Measurements from ENCODE around the gene SMAD2. TPM values are rescaled to one million over a fixed set of nuclear protein-coding genes. Genes with fewer than 3 reads are reported as not detected.
"Not testable (repeated sequence)": the region's sequence is repeated elsewhere in the genome, so short reads cannot be mapped to it uniquely, and the experiment has no call there.

Gene SMAD2
- polyA plus RNA-seq, 1 donor: 80.8 TPM

- no peak for DNase-seq
- Histone ChIP-seq H3K4me1 (ENCODE audit: control insufficient read depth, insufficient read depth, low read length) (no peaks in the 10 kb centered on the region), H3K36me3 (ENCODE audit: control insufficient read depth, insufficient read depth, low read length) (peaks cover 30% of the 10 kb centered on the region), H3K9me3 (ENCODE audit: control insufficient read depth, low read depth, low read length) (no peaks in the 10 kb centered on the region), H3K27me3 (ENCODE audit: control insufficient read depth, insufficient read depth, low read length) (no peaks in the 10 kb centered on the region), H3K4me3 (ENCODE audit: low read length) (no peak overlapping the region), H3K27ac (ENCODE audit: low read length) (no peak overlapping the region)
These were observed 82.8 kb downstream of the SMAD2 start for GRCh38 chr18:47847635-47848034.

- no peak overlapping the region for H3K27ac ChIP-seq (ENCODE audit: low read length)
- H3K36me3 ChIP-seq (ENCODE audit: control insufficient read depth, insufficient read depth, low read length): peaks cover 40% of the 10 kb centered on the region
- H3K9me3 ChIP-seq (ENCODE audit: control insufficient read depth, low read depth, low read length): no peaks in the 10 kb centered on the region
- no peak overlapping the region for H3K4me3 ChIP-seq (ENCODE audit: low read length)
- no peak for DNase-seq
- no CpG with 5 or more reads among the region's 2 CpGs for WGBS (ENCODE audit: insufficient coverage, low lambda C conversion rate)
- H3K27me3 ChIP-seq (ENCODE audit: control insufficient read depth, insufficient read depth, low read length): no peaks in the 10 kb centered on the region
- H3K4me1 ChIP-seq (ENCODE audit: control insufficient read depth, insufficient read depth, low read length): no peaks in the 10 kb centered on the region
These were observed 84.0 kb downstream of the SMAD2 start for GRCh38 chr18:47846431-47846830.

- no peak for DNase-seq
- no peaks in the 10 kb centered on the region for H3K27me3 ChIP-seq (ENCODE audit: control insufficient read depth, insufficient read depth, low read length)
- no peak overlapping the region for H3K4me3 ChIP-seq (ENCODE audit: low read length)
- no peaks in the 10 kb centered on the region for H3K4me1 ChIP-seq (ENCODE audit: control insufficient read depth, insufficient read depth, low read length)
- peaks cover 42% of the 10 kb centered on the region for H3K36me3 ChIP-seq (ENCODE audit: control insufficient read depth, insufficient read depth, low read length)
- no peak overlapping the region for H3K27ac ChIP-seq (ENCODE audit: low read length)
- no peaks in the 10 kb centered on the region for H3K9me3 ChIP-seq (ENCODE audit: control insufficient read depth, low read depth, low read length)
- no CpG with 5 or more reads among the region's 5 CpGs for WGBS (ENCODE audit: insufficient coverage, low lambda C conversion rate)
These were observed 85.5 kb downstream of the SMAD2 start for GRCh38 chr18:47844828-47845498.

GRCh38 chr18:47842836-47843235, 87.6 kb downstream of the SMAD2 start:
- DNase-seq: no peak
- H3K27ac ChIP-seq (ENCODE audit: low read length): no peak overlapping the region
- WGBS (ENCODE audit: insufficient coverage, low lambda C conversion rate): 80% methylated on average over 1 of the region's 1 CpG
- no peaks in the 10 kb centered on the region for H3K27me3 ChIP-seq (ENCODE audit: control insufficient read depth, insufficient read depth, low read length)
- no peak overlapping the region for H3K4me3 ChIP-seq (ENCODE audit: low read length)
- no peaks in the 10 kb centered on the region for H3K9me3 ChIP-seq (ENCODE audit: control insufficient read depth, low read depth, low read length)
- peaks cover 45% of the 10 kb centered on the region for H3K36me3 ChIP-seq (ENCODE audit: control insufficient read depth, insufficient read depth, low read length)
- H3K4me1 ChIP-seq (ENCODE audit: control insufficient read depth, insufficient read depth, low read length): no peaks in the 10 kb centered on the region

GRCh38 chr18:47838396-47838795, 92.1 kb downstream of the SMAD2 start:
- 100% methylated on average over 1 of the region's 4 CpGs for WGBS (ENCODE audit: insufficient coverage, low lambda C conversion rate)
- H3K27me3 ChIP-seq (ENCODE audit: control insufficient read depth, insufficient read depth, low read length): no peaks in the 10 kb centered on the region
- no peak overlapping the region for H3K27ac ChIP-seq (ENCODE audit: low read length)
- DNase-seq: no peak
- peaks cover 39% of the 10 kb centered on the region for H3K36me3 ChIP-seq (ENCODE audit: control insufficient read depth, insufficient read depth, low read length)
- no peaks in the 10 kb centered on the region for H3K9me3 ChIP-seq (ENCODE audit: control insufficient read depth, low read depth, low read length)
- H3K4me1 ChIP-seq (ENCODE audit: control insufficient read depth, insufficient read depth, low read length): no peaks in the 10 kb centered on the region
- H3K4me3 ChIP-seq (ENCODE audit: low read length): no peak overlapping the region

GRCh38 chr18:47832348-47832747, 98.1 kb downstream of the SMAD2 start:
- H3K4me3 ChIP-seq (ENCODE audit: low read length): no peak overlapping the region
- no peaks in the 10 kb centered on the region for H3K27me3 ChIP-seq (ENCODE audit: control insufficient read depth, insufficient read depth, low read length)
- no peak for DNase-seq
- WGBS (ENCODE audit: insufficient coverage, low lambda C conversion rate): no CpG with 5 or more reads among the region's 1 CpG
- no peak overlapping the region for H3K27ac ChIP-seq (ENCODE audit: low read length)
- peaks cover 10% of the 10 kb centered on the region for H3K9me3 ChIP-seq (ENCODE audit: control insufficient read depth, low read depth, low read length)
- no peaks in the 10 kb centered on the region for H3K4me1 ChIP-seq (ENCODE audit: control insufficient read depth, insufficient read depth, low read length)
- H3K36me3 ChIP-seq (ENCODE audit: control insufficient read depth, insufficient read depth, low read length): peaks cover 14% of the 10 kb centered on the region

- no peak for DNase-seq
- Histone ChIP-seq H3K27me3 (ENCODE audit: control insufficient read depth, insufficient read depth, low read length) (no peaks in the 10 kb centered on the region), H3K36me3 (ENCODE audit: control insufficient read depth, insufficient read depth, low read length) (peaks cover 14% of the 10 kb centered on the region), H3K4me3 (ENCODE audit: low read length) (no peak overlapping the region), H3K27ac (ENCODE audit: low read length) (no peak overlapping the region), H3K9me3 (ENCODE audit: control insufficient read depth, low read depth, low read length) (peaks cover 10% of the 10 kb centered on the region), H3K4me1 (ENCODE audit: control insufficient read depth, insufficient read depth, low read length) (no peaks in the 10 kb centered on the region)
- no CpG with 5 or more reads among the region's 1 CpG for WGBS (ENCODE audit: insufficient coverage, low lambda C conversion rate)
These were observed 99.1 kb downstream of the SMAD2 start for GRCh38 chr18:47831351-47831750.

- Histone ChIP-seq H3K36me3 (ENCODE audit: control insufficient read depth, insufficient read depth, low read length) (peaks cover 13% of the 10 kb centered on the region), H3K27me3 (ENCODE audit: control insufficient read depth, insufficient read depth, low read length) (no peaks in the 10 kb centered on the region), H3K4me3 (ENCODE audit: low read length) (no peak overlapping the region), H3K4me1 (ENCODE audit: control insufficient read depth, insufficient read depth, low read length) (no peaks in the 10 kb centered on the region), H3K27ac (ENCODE audit: low read length) (no peak overlapping the region), H3K9me3 (ENCODE audit: control insufficient read depth, low read depth, low read length) (peaks cover 10% of the 10 kb centered on the region)
- no peak for DNase-seq
- WGBS (ENCODE audit: insufficient coverage, low lambda C conversion rate): no CpG with 5 or more reads among the region's 3 CpGs
These were observed 99.7 kb downstream of the SMAD2 start for GRCh38 chr18:47830772-47831171.

- 100% methylated on average over 3 of the region's 3 CpGs for WGBS (ENCODE audit: insufficient coverage, low lambda C conversion rate)
- no peaks in the 10 kb centered on the region for H3K4me1 ChIP-seq (ENCODE audit: control insufficient read depth, insufficient read depth, low read length)
- peaks cover 10% of the 10 kb centered on the region for H3K9me3 ChIP-seq (ENCODE audit: control insufficient read depth, low read depth, low read length)
- DNase-seq: no peak
- no peak overlapping the region for H3K4me3 ChIP-seq (ENCODE audit: low read length)
- H3K36me3 ChIP-seq (ENCODE audit: control insufficient read depth, insufficient read depth, low read length): peaks cover 18% of the 10 kb centered on the region
- H3K27ac ChIP-seq (ENCODE audit: low read length): no peak overlapping the region
- no peaks in the 10 kb centered on the region for H3K27me3 ChIP-seq (ENCODE audit: control insufficient read depth, insufficient read depth, low read length)
These were observed 100.6 kb downstream of the SMAD2 start for GRCh38 chr18:47829831-47830230.

GRCh38 chr18:47828031-47828430, 102.4 kb downstream of the SMAD2 start:
- DNase-seq: not testable (repeated sequence)

More at GRCh38 chr18:47828031-47828430, 102.4 kb downstream of the SMAD2 start:
- peaks cover 10% of the 10 kb centered on the region for H3K9me3 ChIP-seq (ENCODE audit: control insufficient read depth, low read depth, low read length)
- H3K27ac ChIP-seq (ENCODE audit: low read length); H3K27me3 ChIP-seq (ENCODE audit: control insufficient read depth, insufficient read depth, low read length); H3K4me3 ChIP-seq (ENCODE audit: low read length); H3K36me3 ChIP-seq (ENCODE audit: control insufficient read depth, insufficient read depth, low read length); H3K4me1 ChIP-seq (ENCODE audit: control insufficient read depth, insufficient read depth, low read length): not testable (repeated sequence)
- WGBS (ENCODE audit: insufficient coverage, low lambda C conversion rate): no CpG with 5 or more reads among the region's 34 CpGs

Measured in large intestine (tissue), 3 donors.